H9 (cell line): Measurements from ENCODE around the gene HLA-DMA. TPM values are rescaled to one million over a fixed set of nuclear protein-coding genes. Genes with fewer than 3 reads are reported as not detected.

Experiments
- DNase-seq: peaks from one replicate; pipeline ENCODE4 v3.0.0-alpha.2; 2017
- H2AFZ ChIP-seq: one replicate; pipeline ENCODE4 v1.6.1; 2013; ENCODE audit warnings: mild to moderate bottlenecking, low read length, control low read depth, moderate library complexity
- H2AK5ac ChIP-seq: 2 replicates; pipeline ENCODE4 v1.6.1; 2013; ENCODE audit warnings: low read length, control low read depth, mixed read lengths; ENCODE audit not compliant: insufficient read length
- H2BK120ac ChIP-seq: one replicate; pipeline ENCODE4 v1.6.1; 2013; ENCODE audit warnings: low read depth, mild to moderate bottlenecking, low read length, control low read depth, inconsistent platforms; ENCODE audit not compliant: poor library complexity, severe bottlenecking
- H2BK12ac ChIP-seq: 2 replicates; pipeline ENCODE4 v1.6.1; 2013; ENCODE audit warnings: low read length, control low read depth, mixed read lengths, low read depth; ENCODE audit not compliant: insufficient read length
- H2BK15ac ChIP-seq: 2 replicates; pipeline ENCODE4 v1.6.1; 2013; ENCODE audit warnings: low read depth, low read length, control low read depth
- H2BK20ac ChIP-seq: one replicate; pipeline ENCODE4 v1.6.1; 2013; ENCODE audit warnings: low read depth, mild to moderate bottlenecking, low read length, control low read depth, inconsistent platforms; ENCODE audit not compliant: poor library complexity, severe bottlenecking
- H2BK5ac ChIP-seq: 2 replicates; pipeline ENCODE4 v1.6.1; 2013; ENCODE audit warnings: low read length, control low read depth, mixed read lengths; ENCODE audit not compliant: insufficient read length
- H3K14ac ChIP-seq: 2 replicates; pipeline ENCODE4 v1.6.1; 2013; ENCODE audit warnings: low read length, control low read depth; ENCODE audit not compliant: insufficient read depth
- H3K18ac ChIP-seq: 2 replicates; pipeline ENCODE4 v1.6.1; 2013; ENCODE audit warnings: low read depth, mild to moderate bottlenecking, mixed read lengths, low read length, control low read depth; ENCODE audit not compliant: insufficient read length
- H3K23ac ChIP-seq: 2 replicates; pipeline ENCODE4 v1.6.1; 2013; ENCODE audit warnings: low read length, control low read depth, mixed read lengths, low read depth; ENCODE audit not compliant: insufficient read length
- H3K23me2 ChIP-seq: 2 replicates; pipeline ENCODE4 v1.6.1; 2013; ENCODE audit warnings: low read depth, mild to moderate bottlenecking, mixed read lengths, low read length, control low read depth; ENCODE audit not compliant: insufficient read length, poor library complexity, severe bottlenecking
- H3K27ac ChIP-seq: 2 replicates; pipeline ENCODE4 v1.5.1; 2013; ENCODE audit warnings: low read length, control low read depth, mixed read lengths, low read depth; ENCODE audit not compliant: insufficient read length
- H3K27me3 ChIP-seq: 2 replicates; pipeline ENCODE4 v1.6.1; 2013; ENCODE audit warnings: low read length, control low read depth, inconsistent platforms; ENCODE audit not compliant: insufficient read depth
- H3K4ac ChIP-seq: 2 replicates; pipeline ENCODE4 v1.6.1; 2013; ENCODE audit warnings: low read depth, mild to moderate bottlenecking, control low read depth, inconsistent platforms, low read length, moderate library complexity
- H3K4me1 ChIP-seq: 2 replicates; pipeline ENCODE4 v1.6.1; 2013; ENCODE audit warnings: low read length, control low read depth, inconsistent platforms; ENCODE audit not compliant: insufficient read depth
- H3K4me2 ChIP-seq: 2 replicates; pipeline ENCODE4 v1.6.1; 2013; ENCODE audit warnings: low read length, control low read depth, mixed read lengths; ENCODE audit not compliant: insufficient read length, insufficient read depth
- H3K56ac ChIP-seq: 2 replicates; pipeline ENCODE4 v1.6.1; 2013; ENCODE audit warnings: low read depth, mild to moderate bottlenecking, mixed read lengths, low read length, control low read depth; ENCODE audit not compliant: insufficient read length
- H3K79me1 ChIP-seq: 2 replicates; pipeline ENCODE4 v1.6.1; 2013; ENCODE audit warnings: low read depth, mild to moderate bottlenecking, moderate library complexity, low read length, control low read depth, inconsistent platforms; ENCODE audit not compliant: insufficient read depth, poor library complexity, severe bottlenecking
- H3K79me2 ChIP-seq: 2 replicates; pipeline ENCODE4 v1.6.1; 2013; ENCODE audit warnings: low read length, control low read depth, inconsistent platforms; ENCODE audit not compliant: insufficient read depth
- H3K9ac ChIP-seq: 2 replicates; pipeline ENCODE4 v1.6.1; 2013; ENCODE audit warnings: low read length, control low read depth, mixed read lengths; ENCODE audit not compliant: insufficient read length; ENCODE audit errors: extremely low read depth
- H3K9me3 ChIP-seq: one replicate; pipeline ENCODE4 v1.6.1; 2013; ENCODE audit warnings: low read depth, low read length, inconsistent platforms; ENCODE audit not compliant: control insufficient read depth
- H3T11ph ChIP-seq: one replicate; pipeline ENCODE4 v1.6.1; 2013; ENCODE audit warnings: mild to moderate bottlenecking, low read length, control low read depth, inconsistent platforms
- H4K20me1 ChIP-seq: one replicate; pipeline ENCODE4 v1.6.1; 2013; ENCODE audit not compliant: control insufficient read depth, insufficient read length, insufficient read depth
- H4K5ac ChIP-seq: 2 replicates; pipeline ENCODE4 v1.6.1; 2013; ENCODE audit warnings: low read depth, mild to moderate bottlenecking, mixed read lengths, low read length, control low read depth; ENCODE audit not compliant: insufficient read length
- H4K8ac ChIP-seq: replicated peaks from 2 replicates; pipeline ENCODE4 v1.6.1; 2013; ENCODE audit warnings: low read length, control low read depth, mixed read lengths, low read depth; ENCODE audit not compliant: insufficient read length
- H4K91ac ChIP-seq: 2 replicates; pipeline ENCODE4 v1.6.1; 2013; ENCODE audit warnings: low read depth, mild to moderate bottlenecking, moderate library complexity, mixed read lengths, low read length, control low read depth; ENCODE audit not compliant: insufficient read length
- H3K27ac Mint-ChIP-seq, 3 experiments: 2 replicates in 2 of 3; 3 replicates in 1 of 3; pipeline ENCODE4 v1.8.0; 2020 to 2021; ENCODE audit warnings: mixed read lengths in 3 of 3, mild to moderate bottlenecking in 1 of 3, moderate library complexity in 1 of 3
- H3K27me3 Mint-ChIP-seq: 2 replicates; pipeline ENCODE4 v1.8.0; 2021; ENCODE audit warnings: low read depth, mild to moderate bottlenecking, moderate library complexity, mixed read lengths
- H3K36me3 Mint-ChIP-seq, 3 experiments: 2 replicates in 2 of 3; 3 replicates in 1 of 3; pipeline ENCODE4 v1.8.0; 2020 to 2021; ENCODE audit warnings: low read depth in 3 of 3, mixed read lengths in 3 of 3; ENCODE audit not compliant: insufficient read depth in 1 of 3
- H3K4me1 Mint-ChIP-seq, 2 experiments: 2 replicates each; pipeline ENCODE4 v1.8.0; 2020; ENCODE audit warnings: mixed read lengths in 2 of 2
- H3K4me3 Mint-ChIP-seq, 2 experiments: 2 replicates in 1 of 2; 3 replicates in 1 of 2; pipeline ENCODE4 v1.8.0; 2020 to 2021; ENCODE audit warnings: mild to moderate bottlenecking in 2 of 2, mixed read lengths in 2 of 2, moderate library complexity in 1 of 2
- H3K9me3 Mint-ChIP-seq, 2 experiments: 2 replicates in 1 of 2; 3 replicates in 1 of 2; pipeline ENCODE4 v1.8.0; 2020; ENCODE audit warnings: mild to moderate bottlenecking in 2 of 2, mixed read lengths in 2 of 2, moderate library complexity in 1 of 2
- WGBS: extraction: QIAGEN DNeasy Blood & Tissue Kit; methylation state at CpG from one replicate; pipeline ENCODE4 v1.1.7; 2013; ENCODE audit warnings: missing lambda C conversion rate, low lambda C conversion rate, mixed read lengths; ENCODE audit not compliant: insufficient read length; ENCODE audit errors: extremely low coverage; 5-methylcytosine and 5-hydroxymethylcytosine counted together
- total RNA-seq: library from RNA; stranded (reverse); gene quantifications from 2 replicates; pipeline ENCODE4 v1.2.1, GENCODE V29; 2021
- TF ChIP-seq, protein P1 (sequence below): fragments of 200-600 bp; sonication (generic); conservative IDR thresholded peaks from 3 replicates; pipeline ENCODE4 v1.8.0; 2021; ENCODE audit warnings: antibody characterized with exemption, mild to moderate bottlenecking

HLA-DMA gene
- total RNA-seq, 1 experiment from 2014 or later, result 7.5 TPM

DNA sequence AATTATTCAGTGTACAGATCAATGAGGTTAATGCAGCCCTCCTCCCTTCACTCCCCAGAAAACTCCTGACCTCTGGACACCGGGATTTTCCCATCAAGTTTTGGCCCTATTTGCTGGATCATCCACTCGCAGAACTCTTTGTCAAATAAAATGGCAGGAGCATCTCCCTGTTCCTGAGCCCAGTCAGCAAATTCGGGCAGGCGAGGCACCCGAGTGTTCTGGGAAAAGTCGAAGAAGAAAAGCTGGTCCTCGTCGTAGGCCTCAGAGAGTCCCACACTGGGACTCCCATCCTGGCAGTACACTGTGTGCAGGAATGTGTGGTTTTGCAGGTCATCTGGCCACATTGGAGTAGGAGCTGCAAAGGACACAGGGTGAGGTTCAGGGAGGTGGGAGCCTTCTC is 2.4 kb downstream of the HLA-DMA start:
- Histone ChIP-seq H3K27ac (no peak overlapping the region), H4K91ac (no peak overlapping the region), H3K79me1 (no peaks in the 10 kb centered on the region), H2AFZ (no peak overlapping the region), H4K20me1 (no peaks in the 10 kb centered on the region), H2BK120ac (no peak overlapping the region), H3K79me2 (no peaks in the 10 kb centered on the region), H2BK20ac (no peak overlapping the region), H3K23me2 (no peaks in the 10 kb centered on the region), H4K5ac (no peak overlapping the region), H2BK15ac (no peak overlapping the region), H3T11ph (no peak overlapping the region), H4K8ac (no peak overlapping the region), H3K4me1 (peaks cover 3% of the 10 kb centered on the region; the same call in 1 of the 2 replicates), H3K18ac (no peak overlapping the region), H2BK12ac (no peak overlapping the region), H3K27me3 (no peaks in the 10 kb centered on the region), H3K9ac (no peak overlapping the region), H2AK5ac (no peak overlapping the region), H3K56ac (no peak overlapping the region), H3K4ac (no peak overlapping the region), H3K4me2 (no peak overlapping the region), H3K14ac (no peak overlapping the region), H3K23ac (no peak overlapping the region), H3K9me3 (no peaks in the 10 kb centered on the region), H2BK5ac (no peak overlapping the region)
- H3K36me3 Mint-ChIP-seq, result no peaks in the 10 kb centered on the region
- no peak overlapping the region; a peak in 1 of 7 replicates for H3K27ac Mint-ChIP-seq
- H3K27me3 Mint-ChIP-seq, result no peaks in the 10 kb centered on the region
- H3K4me3 Mint-ChIP-seq, result no peak overlapping the region
- WGBS, result no CpG with 5 or more reads among the region's 8 CpGs
- TF ChIP-seq, protein P1, sequence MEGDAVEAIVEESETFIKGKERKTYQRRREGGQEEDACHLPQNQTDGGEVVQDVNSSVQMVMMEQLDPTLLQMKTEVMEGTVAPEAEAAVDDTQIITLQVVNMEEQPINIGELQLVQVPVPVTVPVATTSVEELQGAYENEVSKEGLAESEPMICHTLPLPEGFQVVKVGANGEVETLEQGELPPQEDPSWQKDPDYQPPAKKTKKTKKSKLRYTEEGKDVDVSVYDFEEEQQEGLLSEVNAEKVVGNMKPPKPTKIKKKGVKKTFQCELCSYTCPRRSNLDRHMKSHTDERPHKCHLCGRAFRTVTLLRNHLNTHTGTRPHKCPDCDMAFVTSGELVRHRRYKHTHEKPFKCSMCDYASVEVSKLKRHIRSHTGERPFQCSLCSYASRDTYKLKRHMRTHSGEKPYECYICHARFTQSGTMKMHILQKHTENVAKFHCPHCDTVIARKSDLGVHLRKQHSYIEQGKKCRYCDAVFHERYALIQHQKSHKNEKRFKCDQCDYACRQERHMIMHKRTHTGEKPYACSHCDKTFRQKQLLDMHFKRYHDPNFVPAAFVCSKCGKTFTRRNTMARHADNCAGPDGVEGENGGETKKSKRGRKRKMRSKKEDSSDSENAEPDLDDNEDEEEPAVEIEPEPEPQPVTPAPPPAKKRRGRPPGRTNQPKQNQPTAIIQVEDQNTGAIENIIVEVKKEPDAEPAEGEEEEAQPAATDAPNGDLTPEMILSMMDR, result no peak
- peaks cover 22 to 25% of the 10 kb centered on the region in 2 experiments for H3K4me1 Mint-ChIP-seq
- no peak for DNase-seq
- no peaks in the 10 kb centered on the region for H3K9me3 Mint-ChIP-seq
